Measurements from ENCODE around the gene ATP9B. TPM values are rescaled to one million over a fixed set of nuclear protein-coding genes. Genes with fewer than 3 reads are reported as not detected.

The ATP9B gene
- total RNA-seq, 1 donor from 2014 or later = 12.6 TPM

DNA sequence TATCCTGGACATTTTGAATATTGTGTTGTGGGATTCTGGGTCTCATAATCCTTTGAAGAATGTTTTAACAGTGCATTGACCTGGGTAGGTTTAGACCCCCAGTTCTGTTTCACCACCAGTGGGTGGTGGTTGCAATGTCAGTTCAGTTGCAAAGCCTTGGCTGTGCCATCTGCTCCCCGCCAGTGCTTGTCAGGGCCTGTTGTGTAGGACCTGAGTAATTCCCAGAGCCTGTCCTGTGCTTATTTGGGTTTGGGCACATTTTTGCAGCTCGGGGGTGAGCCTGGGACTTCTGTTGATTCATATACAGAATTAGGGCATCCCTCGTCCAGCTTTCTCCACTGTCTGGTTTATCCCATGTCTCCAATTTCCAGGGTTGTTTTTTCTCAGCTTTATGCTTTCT, 24.8 kb downstream of the ATP9B start:
- Histone ChIP-seq H2AFZ (ENCODE audit: low read depth, low read length) (no peak overlapping the region), H3K4me1 (ENCODE audit: insufficient read depth, low read length) (no peaks in the 10 kb centered on the region), H3K36me3 (ENCODE audit: insufficient read depth, low read length) (no peaks in the 10 kb centered on the region), H4K20me1 (ENCODE audit: insufficient read depth, low read length) (peaks cover 32% of the 10 kb centered on the region), H3K4me3 (ENCODE audit: insufficient read depth, low read depth, low read length) (no peak overlapping the region), H3K27me3 (ENCODE audit: insufficient read depth, low read length) (no peaks in the 10 kb centered on the region), H3K9ac (ENCODE audit: low read length) (no peak overlapping the region), H3K4me2 (ENCODE audit: low read length) (no peak overlapping the region), H3K27ac (ENCODE audit: low read depth, low read length) (no peak overlapping the region), H3K9me3 (ENCODE audit: insufficient read depth, low read depth, low read length) (no peaks in the 10 kb centered on the region), H3K79me2 (ENCODE audit: insufficient read depth, low read length) (peaks cover 64% of the 10 kb centered on the region)
- no peaks in the 10 kb centered on the region for H3K27me3 Mint-ChIP-seq (ENCODE audit: low read depth, unreplicated experiment)
- no peak overlapping the region for H3K27ac Mint-ChIP-seq (ENCODE audit: unreplicated experiment)
- H3K4me1 Mint-ChIP-seq (ENCODE audit: low read depth, unreplicated experiment) = peaks cover 3% of the 10 kb centered on the region
- FAIRE-seq (no peak), DNase-seq (ENCODE audit: low read depth) (no peak)
- no peak overlapping the region for H3K4me3 Mint-ChIP-seq (ENCODE audit: unreplicated experiment)
- no peaks in the 10 kb centered on the region for H3K36me3 Mint-ChIP-seq (ENCODE audit: low read depth, unreplicated experiment)
- peaks cover 4% of the 10 kb centered on the region for H3K9me3 Mint-ChIP-seq (ENCODE audit: unreplicated experiment)
- TF ChIP-seq, protein P1, sequence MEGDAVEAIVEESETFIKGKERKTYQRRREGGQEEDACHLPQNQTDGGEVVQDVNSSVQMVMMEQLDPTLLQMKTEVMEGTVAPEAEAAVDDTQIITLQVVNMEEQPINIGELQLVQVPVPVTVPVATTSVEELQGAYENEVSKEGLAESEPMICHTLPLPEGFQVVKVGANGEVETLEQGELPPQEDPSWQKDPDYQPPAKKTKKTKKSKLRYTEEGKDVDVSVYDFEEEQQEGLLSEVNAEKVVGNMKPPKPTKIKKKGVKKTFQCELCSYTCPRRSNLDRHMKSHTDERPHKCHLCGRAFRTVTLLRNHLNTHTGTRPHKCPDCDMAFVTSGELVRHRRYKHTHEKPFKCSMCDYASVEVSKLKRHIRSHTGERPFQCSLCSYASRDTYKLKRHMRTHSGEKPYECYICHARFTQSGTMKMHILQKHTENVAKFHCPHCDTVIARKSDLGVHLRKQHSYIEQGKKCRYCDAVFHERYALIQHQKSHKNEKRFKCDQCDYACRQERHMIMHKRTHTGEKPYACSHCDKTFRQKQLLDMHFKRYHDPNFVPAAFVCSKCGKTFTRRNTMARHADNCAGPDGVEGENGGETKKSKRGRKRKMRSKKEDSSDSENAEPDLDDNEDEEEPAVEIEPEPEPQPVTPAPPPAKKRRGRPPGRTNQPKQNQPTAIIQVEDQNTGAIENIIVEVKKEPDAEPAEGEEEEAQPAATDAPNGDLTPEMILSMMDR (IDR thresholded peaks at IDR 0.05; ENCODE audit: insufficient read depth, low read depth, low read length) = no peak
- TF ChIP-seq EZH2 (IDR thresholded peaks at IDR 0.05; ENCODE audit: insufficient read depth, low read length) = no peak

DNA sequence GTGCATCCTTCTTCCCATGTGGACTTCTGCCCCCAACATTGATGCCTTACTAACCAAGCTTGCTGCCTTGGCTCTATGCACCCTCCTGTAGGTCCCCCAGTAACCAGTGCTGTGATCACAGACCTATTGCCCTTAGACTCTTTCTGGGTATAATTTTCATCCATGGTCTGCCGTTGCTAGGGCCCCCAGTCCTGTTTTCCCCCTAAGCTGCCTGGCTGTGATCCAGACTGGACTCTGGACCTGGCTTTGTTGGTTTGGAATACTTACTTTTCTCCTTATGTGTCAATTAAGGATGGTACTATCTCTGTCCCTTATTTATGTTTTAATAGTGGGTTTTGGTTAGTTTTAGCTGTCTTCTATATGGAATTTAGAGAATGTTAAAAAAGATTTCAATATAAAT, 26.0 kb downstream of the ATP9B start:
- Histone ChIP-seq H2AFZ (ENCODE audit: low read depth, low read length) (no peak overlapping the region), H4K20me1 (ENCODE audit: insufficient read depth, low read length) (peaks cover 29% of the 10 kb centered on the region), H3K9me3 (ENCODE audit: insufficient read depth, low read depth, low read length) (no peaks in the 10 kb centered on the region), H3K27me3 (ENCODE audit: insufficient read depth, low read length) (no peaks in the 10 kb centered on the region), H3K4me1 (ENCODE audit: insufficient read depth, low read length) (no peaks in the 10 kb centered on the region), H3K36me3 (ENCODE audit: insufficient read depth, low read length) (no peaks in the 10 kb centered on the region), H3K9ac (ENCODE audit: low read length) (no peak overlapping the region), H3K4me2 (ENCODE audit: low read length) (no peak overlapping the region), H3K79me2 (ENCODE audit: insufficient read depth, low read length) (peaks cover 51% of the 10 kb centered on the region), H3K27ac (ENCODE audit: low read depth, low read length) (no peak overlapping the region), H3K4me3 (ENCODE audit: insufficient read depth, low read depth, low read length) (no peak overlapping the region)
- H3K9me3 Mint-ChIP-seq (ENCODE audit: unreplicated experiment) = peaks cover 4% of the 10 kb centered on the region
- DNase-seq (ENCODE audit: low read depth) (no peak), FAIRE-seq (no peak)
- H3K4me3 Mint-ChIP-seq (ENCODE audit: unreplicated experiment) = no peak overlapping the region
- no peaks in the 10 kb centered on the region for H3K36me3 Mint-ChIP-seq (ENCODE audit: low read depth, unreplicated experiment)
- H3K27me3 Mint-ChIP-seq (ENCODE audit: low read depth, unreplicated experiment) = no peaks in the 10 kb centered on the region
- H3K4me1 Mint-ChIP-seq (ENCODE audit: low read depth, unreplicated experiment) = peaks cover 3% of the 10 kb centered on the region
- TF ChIP-seq, protein P1 (IDR thresholded peaks at IDR 0.05; ENCODE audit: insufficient read depth, low read depth, low read length) = no peak
- no peak for TF ChIP-seq EZH2 (IDR thresholded peaks at IDR 0.05; ENCODE audit: insufficient read depth, low read length)
- no peak overlapping the region for H3K27ac Mint-ChIP-seq (ENCODE audit: unreplicated experiment)

DNA sequence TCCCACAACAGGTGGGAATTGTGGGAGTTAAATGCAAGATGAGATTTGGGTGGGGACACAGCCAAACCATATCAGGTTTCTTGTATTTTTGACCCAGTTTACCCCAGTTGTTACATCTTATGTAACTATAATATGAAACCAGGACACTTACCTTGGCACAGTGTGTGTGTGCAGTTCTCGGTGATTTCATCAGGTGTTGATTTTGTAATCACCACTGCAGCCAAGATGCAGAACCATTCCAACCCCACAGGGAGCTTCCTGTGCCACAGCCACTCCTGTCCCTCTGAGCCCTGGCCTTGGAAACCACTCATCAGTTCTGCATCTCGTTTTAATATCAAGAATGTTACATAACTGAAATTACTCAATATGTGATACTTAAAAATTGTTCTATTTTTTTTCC, 31.8 kb downstream of the ATP9B start:
- TF ChIP-seq EZH2 (IDR thresholded peaks at IDR 0.05; ENCODE audit: insufficient read depth, low read length) = no peak
- TF ChIP-seq, protein P1 (IDR thresholded peaks at IDR 0.05; ENCODE audit: insufficient read depth, low read depth, low read length) = no peak
- H3K27me3 Mint-ChIP-seq (ENCODE audit: low read depth, unreplicated experiment) = no peaks in the 10 kb centered on the region
- H3K36me3 Mint-ChIP-seq (ENCODE audit: low read depth, unreplicated experiment) = no peaks in the 10 kb centered on the region
- no peaks in the 10 kb centered on the region for H3K27me3 ChIP-seq (ENCODE audit: insufficient read depth, low read length)
- no peak overlapping the region for H3K4me3 ChIP-seq (ENCODE audit: insufficient read depth, low read depth, low read length)
- peaks cover 14% of the 10 kb centered on the region for H4K20me1 ChIP-seq (ENCODE audit: insufficient read depth, low read length)
- H2AFZ ChIP-seq (ENCODE audit: low read depth, low read length) = no peak overlapping the region
- no peak overlapping the region for H3K27ac Mint-ChIP-seq (ENCODE audit: unreplicated experiment)
- no peak overlapping the region for H3K9ac ChIP-seq (ENCODE audit: low read length)
- H3K9me3 ChIP-seq (ENCODE audit: insufficient read depth, low read depth, low read length) = no peaks in the 10 kb centered on the region
- H3K4me1 ChIP-seq (ENCODE audit: insufficient read depth, low read length) = no peaks in the 10 kb centered on the region
- no peak for FAIRE-seq
- no peak overlapping the region for H3K27ac ChIP-seq (ENCODE audit: low read depth, low read length)
- no peak for DNase-seq (ENCODE audit: low read depth)
- peaks cover 22% of the 10 kb centered on the region for H3K79me2 ChIP-seq (ENCODE audit: insufficient read depth, low read length)
- H3K9me3 Mint-ChIP-seq (ENCODE audit: unreplicated experiment) = peaks cover 1% of the 10 kb centered on the region
- no peaks in the 10 kb centered on the region for H3K36me3 ChIP-seq (ENCODE audit: insufficient read depth, low read length)
- no peaks in the 10 kb centered on the region for H3K4me1 Mint-ChIP-seq (ENCODE audit: low read depth, unreplicated experiment)
- H3K4me2 ChIP-seq (ENCODE audit: low read length) = no peak overlapping the region
- H3K4me3 Mint-ChIP-seq (ENCODE audit: unreplicated experiment) = no peak overlapping the region

Data from astrocyte (in vitro differentiated cells and primary cell).